H1 (cell line): Measurements from ENCODE around the gene OR2H1. TPM values are rescaled to one million over a fixed set of nuclear protein-coding genes. Genes with fewer than 3 reads are reported as not detected.

Source experiments
- CTCF ChIA-PET: fragments of 300-600 bp; sonication (Branson Sonifier 250); formaldehyde crosslinking; loops from one replicate; lab custom pipeline; 2021; ENCODE audit not compliant: partially characterized antibody; lab: Charles Lee
- POLR2A ChIA-PET: fragments of 300-600 bp; sonication (Branson Sonifier 250); formaldehyde crosslinking; loops from one replicate; lab custom pipeline; 2021; ENCODE audit warnings: inconsistent platforms; ENCODE audit not compliant: partially characterized antibody; lab: Charles Lee
- DNase-seq, 2 experiments: peaks; one replicate each; pipeline versions ENCODE4 v3.0.0 to v3.0.0-alpha.2; 2010 to 2022; ENCODE audit warnings: low spot score in 2 of 2, low read depth in 1 of 2, mixed read lengths in 1 of 2
- FAIRE-seq: peaks from 2 replicates; lab custom pipeline; 2011; peaks lifted over from hg19 to GRCh38; lab: Jason Lieb, UNC
- H2AFZ ChIP-seq: 2 replicates; pipeline ENCODE4 v1.8.1; 2012; ENCODE audit warnings: low read length, inconsistent platforms
- H2AK5ac ChIP-seq: 2 replicates; pipeline ENCODE4 v1.6.1; 2013; ENCODE audit warnings: low read depth, low read length
- H2BK120ac ChIP-seq: replicated peaks from 2 replicates; pipeline ENCODE3; 2013; ENCODE audit warnings: low read depth, low read length, inconsistent platforms
- H2BK12ac ChIP-seq: 2 replicates; pipeline ENCODE4 v1.6.1; 2013; ENCODE audit warnings: low read depth, low read length
- H2BK15ac ChIP-seq: 2 replicates; pipeline ENCODE4 v1.6.1; 2013; ENCODE audit warnings: low read length
- H2BK20ac ChIP-seq: 2 replicates; pipeline ENCODE4 v1.6.1; 2013; ENCODE audit warnings: low read length
- H2BK5ac ChIP-seq: 2 replicates; pipeline ENCODE4 v1.6.1; 2013; ENCODE audit warnings: low read depth, low read length
- H3K14ac ChIP-seq: 2 replicates; pipeline ENCODE4 v1.6.1; 2013; ENCODE audit warnings: inconsistent platforms; ENCODE audit not compliant: insufficient read length
- H3K18ac ChIP-seq: 2 replicates; pipeline ENCODE4 v1.6.1; 2013; ENCODE audit warnings: low read length; ENCODE audit errors: extremely low read depth
- H3K23ac ChIP-seq: 2 replicates; pipeline ENCODE4 v1.6.1; 2013; ENCODE audit warnings: inconsistent platforms; ENCODE audit not compliant: insufficient read length
- H3K23me2 ChIP-seq: 2 replicates; pipeline ENCODE4 v1.6.1; 2013; ENCODE audit warnings: low read depth, low read length
- H3K27ac ChIP-seq: 2 replicates; pipeline ENCODE4 v1.6.1; 2011; ENCODE audit warnings: low read depth, low read length, inconsistent platforms
- H3K27me3 ChIP-seq, 4 experiments: replicated peaks in 1 of 4; 1 replicate in 1 of 4; 2 replicates in 3 of 4; pipeline versions ENCODE4 v1.6.1 to v1.8.1; 2011 to 2013; ENCODE audit warnings: low read length in 3 of 4, mild to moderate bottlenecking in 3 of 4, inconsistent platforms in 2 of 4, mixed read lengths in 2 of 4, moderate library complexity in 1 of 4; ENCODE audit not compliant: control insufficient read depth in 3 of 4, insufficient read depth in 3 of 4; ENCODE audit errors: extremely low read depth in 1 of 4
- H3K36me3 ChIP-seq, 4 experiments: 2 replicates each; pipeline versions ENCODE4 v1.6.1 to v1.8.1; 2011 to 2013; ENCODE audit warnings: mild to moderate bottlenecking in 4 of 4, low read length in 3 of 4, moderate library complexity in 2 of 4, control low read depth in 1 of 4, inconsistent platforms in 1 of 4; ENCODE audit not compliant: insufficient read depth in 4 of 4, control insufficient read depth in 2 of 4
- H3K4ac ChIP-seq: replicated peaks from 2 replicates; pipeline ENCODE3; 2013; ENCODE audit warnings: low read length, low read depth, mixed read lengths, inconsistent platforms; ENCODE audit not compliant: insufficient read length
- H3K4me1 ChIP-seq, 4 experiments: replicated peaks in 1 of 4; 1 replicate in 1 of 4; 2 replicates in 3 of 4; pipeline versions ENCODE4 v1.6.1 to v1.8.1; 2011 to 2013; ENCODE audit warnings: low read length in 3 of 4, inconsistent platforms in 2 of 4, mixed read lengths in 1 of 4; ENCODE audit not compliant: insufficient read depth in 4 of 4, control insufficient read depth in 3 of 4
- H3K4me2 ChIP-seq, 2 experiments: 2 replicates each; pipeline versions ENCODE4 v1.6.1 to v1.8.1; 2011 to 2013; ENCODE audit warnings: low read depth in 2 of 2, low read length in 2 of 2, control low read depth in 1 of 2, inconsistent platforms in 1 of 2, mild to moderate bottlenecking in 1 of 2; ENCODE audit not compliant: insufficient read depth in 1 of 2
- H3K4me3 ChIP-seq, 4 experiments: fragments of 200-600, 300-600 bp in 1 of 4; sonication (generic), shearing (Covaris generic), sonication (Bioruptor Twin) in 1 of 4; 2 replicates each; pipeline versions ENCODE4 v1.5.1 to v1.8.1; 2011 to 2016; ENCODE audit warnings: low read length in 4 of 4, low read depth in 3 of 4, control low read depth in 2 of 4, inconsistent platforms in 2 of 4, mild to moderate bottlenecking in 2 of 4, mixed read lengths in 1 of 4, moderate library complexity in 1 of 4; ENCODE audit not compliant: insufficient read depth in 2 of 4; ENCODE audit errors: extremely low read depth in 1 of 4
- H3K56ac ChIP-seq: replicated peaks from 2 replicates; pipeline ENCODE3; 2013; ENCODE audit warnings: low read depth, mild to moderate bottlenecking, mixed read lengths, low read length, inconsistent platforms; ENCODE audit not compliant: insufficient read length
- H3K79me1 ChIP-seq: 2 replicates; pipeline ENCODE4 v1.6.1; 2013; ENCODE audit warnings: low read depth, low read length, control low read depth
- H3K79me2 ChIP-seq, 2 experiments: 2 replicates each; pipeline versions ENCODE4 v1.6.1 to v1.8.1; 2012 to 2013; ENCODE audit warnings: low read length in 2 of 2, mild to moderate bottlenecking in 2 of 2, inconsistent platforms in 1 of 2; ENCODE audit not compliant: insufficient read depth in 2 of 2, control insufficient read depth in 1 of 2
- H3K9ac ChIP-seq, 4 experiments: replicated peaks in 1 of 4; 1 replicate in 1 of 4; 2 replicates in 3 of 4; pipeline versions ENCODE4 v1.6.1 to v1.8.1; 2011 to 2013; ENCODE audit warnings: low read depth in 3 of 4, low read length in 3 of 4, control low read depth in 2 of 4, mild to moderate bottlenecking in 2 of 4, moderate library complexity in 2 of 4, inconsistent platforms in 1 of 4; ENCODE audit errors: extremely low read depth in 1 of 4
- H3K9me3 ChIP-seq, 2 experiments: 2 replicates each; pipeline versions ENCODE4 v1.6.1 to v1.8.1; 2012 to 2013; ENCODE audit warnings: mild to moderate bottlenecking in 2 of 2, moderate library complexity in 2 of 2, control low read depth in 1 of 2, inconsistent platforms in 1 of 2, low read depth in 1 of 2, low read length in 1 of 2, mixed read lengths in 1 of 2; ENCODE audit not compliant: insufficient read depth in 2 of 2
- H4K20me1 ChIP-seq, 2 experiments: replicated peaks in 1 of 2; 2 replicates each; pipeline versions ENCODE3 to v1.8.1; 2011 to 2013; ENCODE audit warnings: inconsistent platforms in 2 of 2, low read length in 2 of 2, mild to moderate bottlenecking in 1 of 2; ENCODE audit not compliant: insufficient read depth in 2 of 2, control insufficient read depth in 1 of 2
- H4K5ac ChIP-seq: 2 replicates; pipeline ENCODE4 v1.6.1; 2013; ENCODE audit warnings: low read length, low read depth, mixed read lengths, inconsistent platforms; ENCODE audit not compliant: insufficient read length
- H4K8ac ChIP-seq: 2 replicates; pipeline ENCODE4 v1.8.0; 2013; ENCODE audit warnings: mild to moderate bottlenecking, moderate library complexity, low read length, inconsistent platforms; ENCODE audit not compliant: insufficient read depth; ENCODE audit errors: extremely low read depth
- H4K91ac ChIP-seq: replicated peaks from 2 replicates; pipeline ENCODE3; 2013; ENCODE audit warnings: low read length, mixed read lengths, inconsistent platforms; ENCODE audit not compliant: insufficient read length
- ATF3 ChIP-seq: IDR thresholded peaks from 2 replicates; pipeline ENCODE4 v1.6.1; 2011; ENCODE audit warnings: low read depth, mild to moderate bottlenecking, low read length; ENCODE audit not compliant: insufficient read depth
- FOSL1 ChIP-seq: IDR thresholded peaks from 2 replicates; pipeline ENCODE4 v1.6.1; 2011; ENCODE audit warnings: mild to moderate bottlenecking, low read depth, low read length, moderate library complexity; ENCODE audit not compliant: insufficient read depth
- GTF2F1 ChIP-seq: IDR thresholded peaks from 2 replicates; pipeline ENCODE4 v1.6.1; 2012; ENCODE audit warnings: low read depth, low read length, improper control_type of control experiment, borderline replicate concordance
- KDM4A ChIP-seq: IDR thresholded peaks from one replicate; pipeline ENCODE4 v1.7.1; 2012; ENCODE audit warnings: low read depth, mild to moderate bottlenecking, moderate library complexity, low read length, inconsistent platforms; ENCODE audit not compliant: severe bottlenecking
- POLR2AphosphoS5 ChIP-seq: IDR thresholded peaks from 2 replicates; pipeline ENCODE4 v1.6.1; 2011; ENCODE audit warnings: low read depth, low read length
- RFX5 ChIP-seq: IDR thresholded peaks from 2 replicates; pipeline ENCODE4 v1.6.1; 2011; ENCODE audit warnings: low read depth, low read length, improper control_type of control experiment, borderline replicate concordance
- RXRA ChIP-seq: IDR thresholded peaks from 2 replicates; pipeline ENCODE4 v1.6.1; 2011; ENCODE audit warnings: low read depth, mild to moderate bottlenecking, low read length, moderate library complexity; ENCODE audit not compliant: insufficient read depth
- SIN3A ChIP-seq, 2 experiments: IDR thresholded peaks in 1 of 2; conservative IDR thresholded peaks in 1 of 2; 2 replicates each; pipeline ENCODE4 v1.6.1; 2011 to 2012; ENCODE audit warnings: low read length in 2 of 2, improper control_type of control experiment in 1 of 2, low read depth in 1 of 2, mild to moderate bottlenecking in 1 of 2
- TAF1 ChIP-seq: IDR thresholded peaks from 2 replicates; pipeline ENCODE4 v1.6.1; 2011; ENCODE audit warnings: mild to moderate bottlenecking, low read depth, low read length
- TAF7 ChIP-seq: optimal IDR thresholded peaks from 2 replicates; pipeline ENCODE3; 2011; ENCODE audit warnings: low read depth, mild to moderate bottlenecking, inconsistent platforms, low read length, moderate library complexity, borderline replicate concordance
- TBP ChIP-seq: IDR thresholded peaks from 2 replicates; pipeline ENCODE4 v1.6.1; 2011; ENCODE audit warnings: low read depth, low read length, improper control_type of control experiment
- WGBS, 2 experiments: shearing (Covaris generic) in 1 of 2; methylation state at CpG; one replicate each; pipeline versions ENCODE4 v1.1.6 to v1.1.7; 2013 to 2015; ENCODE audit warnings: low lambda C conversion rate in 2 of 2, mixed read lengths in 2 of 2, inconsistent platforms in 1 of 2, low coverage in 1 of 2, missing lambda C conversion rate in 1 of 2; ENCODE audit not compliant: insufficient replicate concordance in 2 of 2, insufficient coverage in 1 of 2, insufficient read length in 1 of 2; ENCODE audit errors: extremely low coverage in 1 of 2, missing lambda C conversion rate in 1 of 2; 5-methylcytosine and 5-hydroxymethylcytosine counted together
- polyA plus RNA-seq, 7 experiments: library from polyadenylated mRNA; depleted of rRNA in 3 of 7; stranded (reverse) in 5 of 7; unstranded in 2 of 7; fragments of >200 nt in 5 of 7; fragments of 200-250 nt in 2 of 7; gene quantifications; 1 replicate in 5 of 7; 2 replicates in 1 of 7; 4 replicates in 1 of 7; pipeline versions ENCODE4 v1.2.1 to v1.2.3, GENCODE V29; 2011 to 2013; ENCODE audit warnings: missing spikeins in 2 of 7, mixed read lengths in 2 of 7
- total RNA-seq: library from RNA; stranded (reverse); fragmentation: NEBNext Ultra II Directional; extraction: Animal tissue kit (Norgen Biotek cat#: 25700); gene quantifications from 2 replicates; pipeline ENCODE4 v1.2.1, GENCODE V29; 2021

The OR2H1 gene
- total and polyA plus RNA-seq, 2 of the 8 experiments (the other 6 are each of a cell fraction or from before 2014, with no cell fraction given): not detected

GRCh38 chr6:29502597-29502996 lies 45.6 kb downstream of the OR2H1 start:
- Histone ChIP-seq H3K79me2 (no peaks in the 10 kb centered on the region), H3K27me3 (no peaks in the 10 kb centered on the region), H3K14ac (no peak overlapping the region), H4K8ac (no peak overlapping the region), H3K18ac (no peak overlapping the region), H3K4ac (no peak overlapping the region), H3K9ac (0 out of 7 replicates have a peak overlapping the region, but pooled peaks of 1 of the 4 experiments have one; percentile 9), H2BK12ac (no peak overlapping the region), H3K4me3 (no peak overlapping the region), H3K4me1 (no peaks in the 10 kb centered on the region; a peak in 1 of 7 replicates), H3K27ac (no peak overlapping the region), H3K56ac (no peak overlapping the region), H2BK120ac (no peak overlapping the region), H2BK15ac (no peak overlapping the region), H3K4me2 (no peak overlapping the region), H2AK5ac (no peak overlapping the region), H2BK5ac (no peak overlapping the region; the same call in 1 of the 2 replicates), H3K36me3 (no peaks in the 10 kb centered on the region), H3K23me2 (no peaks in the 10 kb centered on the region), H3K79me1 (no peaks in the 10 kb centered on the region; the same call in 1 of the 2 replicates), H3K23ac (no peak overlapping the region), H3K9me3 (no peaks in the 10 kb centered on the region), H4K91ac (no peak overlapping the region), H2BK20ac (no peak overlapping the region), H4K5ac (no peak overlapping the region), H4K20me1 (no peaks in the 10 kb centered on the region), H2AFZ (no peak overlapping the region; the same call in 1 of the 2 replicates)
- TF ChIP-seq RFX5 (no peak), TAF1 (no peak), KDM4A (no peak), GTF2F1 (no peak), TBP (no peak), POLR2AphosphoS5 (no peak), RXRA (no peak), TAF7 (no peak), FOSL1 (no peak), ATF3 (no peak), SIN3A (conservative IDR thresholded peaks at IDR 0.05 in 1 of 2, IDR thresholded peaks at IDR 0.05 in 1 of 2; ENCODE audit: low read depth in 1 of 2, low read length in 2 of 2) (no peak)
- DNase-seq (peak in 1 of 2 experiments; percentile 14), FAIRE-seq (no peak)
- CTCF ChIA-PET: no interaction called here
- POLR2A ChIA-PET: no interaction called here
- 90% methylated on average over 5 of the region's 5 CpGs; no CpG with 5 or more reads in 1 of the 2 experiments for WGBS, 2 experiments
